LoVo (cell line): ENCODE measurements around the gene DUXB.

Source experiments
- DNase-seq: peaks from one replicate; pipeline ENCODE4 v3.0.0-alpha.2; 2016; ENCODE audit warnings: low spot score

DUXB gene

GRCh38 chr16:75701361-75701760, at the start of gene DUXB:
Gene DUXB, minus strand, starts transcription at chr16:75701461. Its CDS starts 43 bp downstream, at chr16:75701418.
- DNase-seq: no peak

- DNase-seq: peak; percentile 34
Measured at GRCh38 chr16:75750528-75750927, 49.3 kb upstream of the DUXB start.

GRCh38 chr16:75746359-75746758, 45.1 kb upstream of the DUXB start:
- DNase-seq: no peak

GRCh38 chr16:75745823-75746222, 44.6 kb upstream of the DUXB start:
- no peak for DNase-seq

GRCh38 chr16:75745242-75745641, 44.0 kb upstream of the DUXB start:
- DNase-seq: no peak

- no peak for DNase-seq
Measured at GRCh38 chr16:75742424-75743047, 41.3 kb upstream of the DUXB start.

GRCh38 chr16:75733305-75734211, 32.3 kb upstream of the DUXB start:
- DNase-seq: no peak

- no peak for DNase-seq
Measured at GRCh38 chr16:75732871-75733270, 31.6 kb upstream of the DUXB start.

GRCh38 chr16:75727221-75727620, 26.0 kb upstream of the DUXB start:
- peak; percentile 50 for DNase-seq

- no peak for DNase-seq
Measured at GRCh38 chr16:75726390-75726789, 25.1 kb upstream of the DUXB start, which contains the start of gene CPHXL. Gene CPHXL, minus strand, starts transcription at chr16:75726490. Its CDS starts 48 bp downstream, at chr16:75726442.

- DNase-seq: no peak
Measured at GRCh38 chr16:75718452-75718851, 17.2 kb upstream of the DUXB start.

GRCh38 chr16:75714661-75715060, 13.4 kb upstream of the DUXB start:
- no peak for DNase-seq

GRCh38 chr16:75710344-75710743, 9.1 kb upstream of the DUXB start:
- no peak for DNase-seq

GRCh38 chr16:75703306-75703705, 2.0 kb upstream of the DUXB start:
- DNase-seq: no peak

- no peak for DNase-seq
Measured at GRCh38 chr16:75702242-75702641, 981 bp upstream of the DUXB start.

GRCh38 chr16:75697571-75697970, 3.7 kb downstream of the DUXB start:
- DNase-seq: no peak

GRCh38 chr16:75695708-75696107, 5.6 kb downstream of the DUXB start:
- DNase-seq: no peak

- DNase-seq: no peak
Measured at GRCh38 chr16:75687361-75687760, 13.9 kb downstream of the DUXB start.

- DNase-seq: no peak
Measured at GRCh38 chr16:75682308-75682707, 19.0 kb downstream of the DUXB start.

- DNase-seq: no peak
Measured at GRCh38 chr16:75679366-75679765, 21.9 kb downstream of the DUXB start.

GRCh38 chr16:75676909-75677308, 24.4 kb downstream of the DUXB start, which contains the start of gene CPHXL2:
Gene CPHXL2, minus strand, starts transcription at chr16:75677009. Its CDS starts 10 bp downstream, at chr16:75676999.
- no peak for DNase-seq

- DNase-seq: no peak
Measured at GRCh38 chr16:75667503-75667902, 33.8 kb downstream of the DUXB start.

- DNase-seq: no peak
Measured at GRCh38 chr16:75660726-75661302, 40.4 kb downstream of the DUXB start.
